Uterus (tissue), 4 donors: Measurements from ENCODE around the gene CEBPA. TPM values are rescaled to one million over a fixed set of nuclear protein-coding genes. Genes with fewer than 3 reads are reported as not detected.
A peak's percentile ranks its signal among the peaks of the same experiment; 100 is the strongest.

Source experiments
- DNase-seq, 2 donors: peaks; one replicate each; pipeline ENCODE4 v3.0.0-alpha.2; 2019 to 2020
- H3K27ac ChIP-seq, 2 donors: fragments of 200-600 bp; sonication (generic); 1 replicate in 1 of 2; 2 replicates in 1 of 2; pipeline ENCODE4 v1.5.1; 2016 to 2018
- H3K27me3 ChIP-seq, 2 donors: fragments of 200-600 bp; sonication (generic); one replicate each; pipeline ENCODE4 v1.5.1; 2018 to 2019; ENCODE audit warnings: control low read depth in 1 of 2
- H3K36me3 ChIP-seq, 2 donors: fragments of 200-600 bp; sonication (generic); one replicate each; pipeline ENCODE4 v1.5.1; 2019; ENCODE audit warnings: control low read depth in 1 of 2
- H3K4me1 ChIP-seq, 2 donors: fragments of 200-600 bp; sonication (generic); one replicate each; pipeline ENCODE4 v1.5.1; 2018 to 2019; ENCODE audit warnings: control low read depth in 1 of 2
- H3K4me3 ChIP-seq, 2 donors: fragments of 200-600 bp; sonication (generic); 1 replicate in 1 of 2; 2 replicates in 1 of 2; pipeline ENCODE4 v1.5.1; 2018 to 2019; ENCODE audit warnings: mild to moderate bottlenecking in 1 of 2
- H3K9me3 ChIP-seq, 2 donors: fragments of 200-600 bp; sonication (generic); one replicate each; pipeline ENCODE4 v1.5.1; 2019; ENCODE audit warnings: control low read depth in 1 of 2
- POLR2A ChIP-seq, 2 donors: fragments of 450-650 bp; IDR thresholded peaks; one replicate each; pipeline ENCODE4 v1.6.1; 2016; ENCODE audit warnings: antibody characterized with exemption in 2 of 2, mild to moderate bottlenecking in 1 of 2, moderate library complexity in 1 of 2
- intact Hi-C: fragments of 100-400 bp; cut with DNase I; formaldehyde crosslinking; loops from one replicate; pipeline ENCODE4 v1.15.1; 2023; ENCODE audit warnings: low total_unique reads
- total RNA-seq, 4 donors: library from RNA; depleted of rRNA in 3 of 4; stranded (reverse); fragments of >200 nt in 3 of 4; gene quantifications; one replicate each; pipeline versions ENCODE4 v1.1.0 to v1.2.4, GENCODE V29; 2014 to 2023
- TF ChIP-seq, protein P1 (sequence below), 4 experiments: fragments of 200-600 bp in 2 of 4; fragments of 450-650 bp in 2 of 4; sonication (generic) in 2 of 4; IDR thresholded peaks; one replicate each; pipeline ENCODE4 v1.5.1; 2016 to 2019; ENCODE audit warnings: antibody characterized with exemption in 4 of 4, mild to moderate bottlenecking in 2 of 4, moderate library complexity in 1 of 4
- donor health status: DM: yes; HTN: yes; CAD: no.

The CEBPA gene
- total RNA-seq, 4 donors from 2014 or later, result 1.3 to 9.1 (median 5.0) TPM

GRCh38 chr19:33275933-33276619 lies 26.3 kb downstream of the CEBPA start:
- Histone ChIP-seq H3K4me3 (no peak overlapping the region), H3K27ac (no peak overlapping the region), H3K9me3 (no peaks in the 10 kb centered on the region), H3K27me3 (no peaks in the 10 kb centered on the region), H3K36me3 (no peaks in the 10 kb centered on the region), H3K4me1 (peaks cover 0 to 5% of the 10 kb centered on the region in 2 donors)
- no peak for TF ChIP-seq POLR2A (IDR thresholded peaks at IDR 0.05)
- TF ChIP-seq, protein P1, sequence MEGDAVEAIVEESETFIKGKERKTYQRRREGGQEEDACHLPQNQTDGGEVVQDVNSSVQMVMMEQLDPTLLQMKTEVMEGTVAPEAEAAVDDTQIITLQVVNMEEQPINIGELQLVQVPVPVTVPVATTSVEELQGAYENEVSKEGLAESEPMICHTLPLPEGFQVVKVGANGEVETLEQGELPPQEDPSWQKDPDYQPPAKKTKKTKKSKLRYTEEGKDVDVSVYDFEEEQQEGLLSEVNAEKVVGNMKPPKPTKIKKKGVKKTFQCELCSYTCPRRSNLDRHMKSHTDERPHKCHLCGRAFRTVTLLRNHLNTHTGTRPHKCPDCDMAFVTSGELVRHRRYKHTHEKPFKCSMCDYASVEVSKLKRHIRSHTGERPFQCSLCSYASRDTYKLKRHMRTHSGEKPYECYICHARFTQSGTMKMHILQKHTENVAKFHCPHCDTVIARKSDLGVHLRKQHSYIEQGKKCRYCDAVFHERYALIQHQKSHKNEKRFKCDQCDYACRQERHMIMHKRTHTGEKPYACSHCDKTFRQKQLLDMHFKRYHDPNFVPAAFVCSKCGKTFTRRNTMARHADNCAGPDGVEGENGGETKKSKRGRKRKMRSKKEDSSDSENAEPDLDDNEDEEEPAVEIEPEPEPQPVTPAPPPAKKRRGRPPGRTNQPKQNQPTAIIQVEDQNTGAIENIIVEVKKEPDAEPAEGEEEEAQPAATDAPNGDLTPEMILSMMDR (IDR thresholded peaks at IDR 0.05), result no peak
- intact Hi-C loops, result no loop called here
- no peak for DNase-seq

GRCh38 chr19:33275559-33275932 lies 26.8 kb downstream of the CEBPA start:
- no peaks in the 10 kb centered on the region for H3K36me3 ChIP-seq
- DNase-seq, result no peak
- H3K4me1 ChIP-seq, result peaks cover 0 to 5% of the 10 kb centered on the region in 2 donors
- TF ChIP-seq, protein P1 (IDR thresholded peaks at IDR 0.05), result no peak
- TF ChIP-seq POLR2A (IDR thresholded peaks at IDR 0.05), result no peak
- no peak overlapping the region for H3K27ac ChIP-seq
- no peaks in the 10 kb centered on the region for H3K9me3 ChIP-seq
- intact Hi-C loops, result no loop called here
- no peaks in the 10 kb centered on the region for H3K27me3 ChIP-seq
- no peak overlapping the region for H3K4me3 ChIP-seq

- Histone ChIP-seq H3K27me3 (no peaks in the 10 kb centered on the region), H3K9me3 (no peaks in the 10 kb centered on the region), H3K4me3 (no peak overlapping the region), H3K27ac (no peak overlapping the region), H3K4me1 (peaks cover 0 to 5% of the 10 kb centered on the region in 2 donors), H3K36me3 (no peaks in the 10 kb centered on the region)
- no peak for DNase-seq
- TF ChIP-seq POLR2A (IDR thresholded peaks at IDR 0.05), result no peak
- TF ChIP-seq, protein P1 (IDR thresholded peaks at IDR 0.05), result no peak
- intact Hi-C loops, result no loop called here
Observed at GRCh38 chr19:33274663-33275558, 27.4 kb downstream of the CEBPA start.

DNA sequence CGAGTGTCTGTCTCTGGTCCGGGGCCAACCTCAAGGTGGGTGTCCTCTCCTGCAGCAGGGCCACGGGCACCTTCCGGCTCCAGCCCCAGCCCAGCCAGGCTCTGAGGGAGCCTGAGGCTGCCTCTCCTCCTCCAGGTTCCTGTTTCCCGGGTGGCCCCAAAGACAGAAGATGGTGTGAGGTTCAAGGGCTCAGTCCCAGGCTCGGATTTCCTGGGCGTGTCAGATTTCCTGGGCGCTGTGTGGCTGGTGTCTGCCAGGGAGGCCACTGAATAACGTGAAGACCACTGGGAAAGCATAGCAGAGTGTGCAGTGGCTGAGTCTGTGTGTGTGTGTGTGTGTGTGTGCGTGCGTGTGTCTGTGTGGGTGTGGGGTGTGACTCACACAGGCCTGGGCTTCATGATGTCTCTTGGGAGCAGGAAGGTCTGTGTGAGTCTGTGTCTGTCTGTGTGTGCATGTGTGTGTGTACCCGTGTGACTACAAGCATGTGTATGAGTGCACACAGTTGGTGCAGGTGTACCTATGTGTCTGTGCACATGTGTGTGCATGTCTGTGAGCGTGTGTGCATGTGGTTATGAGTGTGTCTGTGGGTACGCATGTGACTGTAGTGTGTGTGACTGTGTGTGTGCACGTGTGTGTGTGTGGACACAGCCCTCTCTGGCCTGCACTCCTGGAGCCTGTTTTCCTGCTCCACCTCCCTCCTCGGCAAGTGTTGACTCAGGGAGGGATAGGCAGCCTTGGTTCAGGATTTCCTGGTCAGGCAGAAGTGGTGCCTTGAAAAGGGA lies 28.3 kb downstream of the CEBPA start:
- H3K27me3 ChIP-seq, result no peaks in the 10 kb centered on the region
- H3K27ac ChIP-seq, result no peak overlapping the region
- TF ChIP-seq POLR2A (IDR thresholded peaks at IDR 0.05), result no peak
- TF ChIP-seq, protein P1 (IDR thresholded peaks at IDR 0.05), result no peak
- intact Hi-C loops, result no loop called here
- no peaks in the 10 kb centered on the region for H3K9me3 ChIP-seq
- H3K36me3 ChIP-seq, result no peaks in the 10 kb centered on the region
- H3K4me1 ChIP-seq, result peaks cover 0 to 5% of the 10 kb centered on the region in 2 donors
- no peak overlapping the region for H3K4me3 ChIP-seq
- peak; percentile 42 to 68 for DNase-seq
